Suppressor macrophage (primary cell): ENCODE data around the gene SLC2A13.

ENCODE experiments used
- DNase-seq, 4 experiments: peaks; one replicate each; pipeline ENCODE4 v3.0.0-alpha.2; 2020 to 2022

Gene SLC2A13

GRCh38 chr12:39736406-39736805 lies 369.5 kb downstream of the SLC2A13 start:
- no peak for DNase-seq

GRCh38 chr12:39723831-39724230 lies 382.1 kb downstream of the SLC2A13 start:
- no peak for DNase-seq

GRCh38 chr12:39722504-39722903 lies 383.4 kb downstream of the SLC2A13 start:
- DNase-seq = no peak

- no peak for DNase-seq
These were observed 392.3 kb downstream of the SLC2A13 start for GRCh38 chr12:39713552-39713951.

DNA sequence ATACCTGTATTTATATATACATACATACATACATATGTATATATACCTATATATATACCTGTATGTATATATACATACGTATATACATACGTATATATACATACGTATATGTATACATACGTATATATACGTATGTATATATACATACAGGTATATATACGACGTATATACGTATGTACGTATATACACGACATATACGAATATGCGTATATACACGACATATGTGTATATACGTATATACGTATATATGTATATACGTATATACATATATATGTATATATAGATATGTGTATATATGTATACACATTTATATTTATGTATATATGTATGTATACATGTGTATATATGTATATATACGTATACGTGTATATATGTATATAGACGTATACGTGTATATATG lies 393.5 kb downstream of the SLC2A13 start:
- no peak for DNase-seq
